ENCODE measurements around the gene CYP39A1. TPM values are rescaled to one million over a fixed set of nuclear protein-coding genes. Genes with fewer than 3 reads are reported as not detected.

The CYP39A1 gene
- total RNA-seq, 4 donors from 2014 or later: 6.3 to 18.3 (median 13.0) TPM

DNA sequence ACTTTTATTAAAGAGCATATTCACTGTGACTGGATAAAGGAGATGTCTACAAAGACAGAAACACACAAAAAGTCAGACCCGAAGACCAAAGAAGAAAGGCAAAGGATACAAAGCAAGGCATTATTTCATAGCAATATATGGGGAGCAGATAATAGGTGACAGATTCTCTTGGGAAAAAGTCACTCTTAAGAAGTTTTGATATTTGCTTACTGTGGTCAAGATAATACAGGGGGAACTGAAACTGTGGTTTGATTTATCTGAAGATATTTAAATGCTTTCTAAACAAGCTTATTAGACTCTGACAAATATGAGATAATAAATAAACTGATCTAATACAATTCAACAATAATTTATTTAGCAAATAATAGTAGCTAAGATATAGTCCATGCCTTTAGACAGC lies 14.7 kb downstream of the CYP39A1 start:
- no peaks in the 10 kb centered on the region for H3K27me3 ChIP-seq
- H3K4me3 ChIP-seq (replicated peaks in 1 of 3): no peak overlapping the region
- no peaks in the 10 kb centered on the region for H3K36me3 ChIP-seq
- WGBS, 2 donors: 95 to 99% methylated on average over 1 of the region's 1 CpG
- H3K4me1 ChIP-seq: no peaks in the 10 kb centered on the region
- no peaks in the 10 kb centered on the region for H3K9me3 ChIP-seq
- TF ChIP-seq, protein P1, sequence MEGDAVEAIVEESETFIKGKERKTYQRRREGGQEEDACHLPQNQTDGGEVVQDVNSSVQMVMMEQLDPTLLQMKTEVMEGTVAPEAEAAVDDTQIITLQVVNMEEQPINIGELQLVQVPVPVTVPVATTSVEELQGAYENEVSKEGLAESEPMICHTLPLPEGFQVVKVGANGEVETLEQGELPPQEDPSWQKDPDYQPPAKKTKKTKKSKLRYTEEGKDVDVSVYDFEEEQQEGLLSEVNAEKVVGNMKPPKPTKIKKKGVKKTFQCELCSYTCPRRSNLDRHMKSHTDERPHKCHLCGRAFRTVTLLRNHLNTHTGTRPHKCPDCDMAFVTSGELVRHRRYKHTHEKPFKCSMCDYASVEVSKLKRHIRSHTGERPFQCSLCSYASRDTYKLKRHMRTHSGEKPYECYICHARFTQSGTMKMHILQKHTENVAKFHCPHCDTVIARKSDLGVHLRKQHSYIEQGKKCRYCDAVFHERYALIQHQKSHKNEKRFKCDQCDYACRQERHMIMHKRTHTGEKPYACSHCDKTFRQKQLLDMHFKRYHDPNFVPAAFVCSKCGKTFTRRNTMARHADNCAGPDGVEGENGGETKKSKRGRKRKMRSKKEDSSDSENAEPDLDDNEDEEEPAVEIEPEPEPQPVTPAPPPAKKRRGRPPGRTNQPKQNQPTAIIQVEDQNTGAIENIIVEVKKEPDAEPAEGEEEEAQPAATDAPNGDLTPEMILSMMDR (IDR thresholded peaks at IDR 0.05): no peak
- TF ChIP-seq POLR2A (IDR thresholded peaks at IDR 0.05): no peak
- H3K27ac ChIP-seq: no peak overlapping the region
- intact Hi-C loops (cut with DNase I): no loop called here
- DNase-seq: no peak

DNA sequence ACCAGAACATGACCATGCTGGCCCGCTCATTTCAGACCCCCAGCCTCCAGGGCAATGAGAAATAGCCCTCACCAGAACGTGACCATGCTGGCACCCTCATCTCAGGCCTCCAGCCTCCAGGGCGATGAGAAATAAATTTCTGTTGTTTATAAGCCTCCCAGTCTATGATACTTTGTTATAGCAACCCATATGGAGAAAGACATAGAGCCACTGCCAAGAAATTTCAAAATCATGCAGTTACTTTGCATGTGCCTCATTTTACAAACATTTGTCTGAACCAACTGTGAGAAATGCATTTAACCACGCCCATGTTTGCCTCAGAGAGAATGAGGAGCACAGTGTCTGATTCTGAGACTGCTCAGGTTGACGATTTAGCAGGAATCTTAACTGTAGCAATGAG lies 15.5 kb downstream of the CYP39A1 start:
- H3K9me3 ChIP-seq: no peaks in the 10 kb centered on the region
- 90% methylated on average over 5 of the region's 5 CpGs for WGBS, 2 donors
- DNase-seq: no peak
- no peaks in the 10 kb centered on the region for H3K27me3 ChIP-seq
- H3K4me3 ChIP-seq (replicated peaks in 1 of 3): no peak overlapping the region
- intact Hi-C loops (cut with DNase I): no loop called here
- TF ChIP-seq, protein P1 (IDR thresholded peaks at IDR 0.05): no peak
- TF ChIP-seq POLR2A (IDR thresholded peaks at IDR 0.05): no peak
- no peaks in the 10 kb centered on the region for H3K36me3 ChIP-seq
- H3K27ac ChIP-seq: no peak overlapping the region
- no peaks in the 10 kb centered on the region for H3K4me1 ChIP-seq

DNA sequence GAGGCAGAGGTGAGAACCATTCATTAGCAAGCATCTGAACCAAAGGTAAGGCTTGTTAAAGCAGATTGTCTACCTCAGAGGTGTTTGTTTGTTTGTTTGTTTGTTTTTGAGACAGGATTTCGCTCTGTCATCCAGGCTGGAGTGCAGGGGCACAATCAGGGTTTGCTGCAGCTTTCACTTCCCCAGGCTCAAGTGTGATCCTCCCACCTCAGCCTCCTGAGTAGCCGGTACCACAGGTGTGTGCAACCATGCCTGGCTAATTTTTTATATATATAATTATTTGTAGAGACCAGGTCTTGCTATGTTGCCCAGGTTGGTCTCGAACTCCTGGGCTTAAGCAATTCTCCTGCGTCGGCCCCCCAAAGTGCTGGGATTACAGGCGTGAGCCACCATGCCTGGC lies 17.2 kb downstream of the CYP39A1 start:
- no peak for DNase-seq
- WGBS, 2 donors: 96% methylated on average over 6 of the region's 6 CpGs
- no peaks in the 10 kb centered on the region for H3K36me3 ChIP-seq
- H3K9me3 ChIP-seq: no peaks in the 10 kb centered on the region
- H3K27ac ChIP-seq: no peak overlapping the region
- no peaks in the 10 kb centered on the region for H3K27me3 ChIP-seq
- TF ChIP-seq POLR2A (IDR thresholded peaks at IDR 0.05): no peak
- TF ChIP-seq, protein P1 (IDR thresholded peaks at IDR 0.05): no peak
- H3K4me1 ChIP-seq: no peaks in the 10 kb centered on the region
- H3K4me3 ChIP-seq (replicated peaks in 1 of 3): no peak overlapping the region
- intact Hi-C loops (cut with DNase I): no loop called here

DNA sequence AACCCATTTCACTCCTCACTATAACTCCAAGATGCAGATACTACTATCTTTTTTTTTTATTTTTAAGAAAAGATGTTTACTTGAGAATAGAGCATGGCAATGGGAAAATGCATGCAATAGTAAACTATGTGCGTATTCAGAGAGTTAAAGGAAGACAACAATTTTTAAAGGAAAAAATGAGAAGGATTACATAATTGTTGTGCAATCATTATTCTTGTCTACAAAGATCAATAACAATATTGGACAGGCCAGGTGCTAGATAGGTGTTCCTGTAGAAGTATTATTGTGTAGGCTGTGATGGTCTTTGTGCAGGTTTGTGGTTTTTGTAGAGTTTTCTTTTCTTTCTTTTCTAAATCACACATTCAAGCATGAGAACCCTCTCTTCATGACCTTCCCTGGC lies 20.6 kb downstream of the CYP39A1 start:
- no peak for DNase-seq
- TF ChIP-seq POLR2A (IDR thresholded peaks at IDR 0.05): no peak
- TF ChIP-seq, protein P1 (IDR thresholded peaks at IDR 0.05): no peak
- Histone ChIP-seq H3K4me3 (replicated peaks in 1 of 3) (no peak overlapping the region), H3K27me3 (no peaks in the 10 kb centered on the region), H3K9me3 (no peaks in the 10 kb centered on the region), H3K4me1 (no peaks in the 10 kb centered on the region), H3K27ac (no peak overlapping the region), H3K36me3 (no peaks in the 10 kb centered on the region)
- intact Hi-C loops (cut with DNase I): no loop called here
- 93 to 99% methylated on average over 1 of the region's 1 CpG for WGBS, 2 donors

DNA sequence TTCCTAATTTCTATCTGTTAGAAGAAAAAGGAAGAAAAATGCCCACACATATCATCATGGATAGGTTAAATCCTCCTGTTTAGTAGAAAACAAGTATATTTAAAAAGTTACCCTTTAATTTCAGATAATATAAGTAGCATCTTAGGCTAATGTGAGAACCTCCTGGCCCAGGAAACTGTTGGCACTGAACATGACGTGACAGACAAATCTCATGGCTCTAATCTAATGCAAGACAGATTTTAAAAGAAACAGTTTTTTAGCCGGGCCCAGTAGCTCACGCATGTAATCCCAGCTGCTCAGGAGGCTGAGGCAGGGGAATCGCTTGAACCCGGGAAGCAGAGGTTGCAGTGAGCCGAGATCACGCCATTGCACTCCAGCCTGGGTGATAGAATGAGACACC lies 22.9 kb downstream of the CYP39A1 start:
- no peaks in the 10 kb centered on the region for H3K4me1 ChIP-seq
- no peaks in the 10 kb centered on the region for H3K36me3 ChIP-seq
- no peak overlapping the region for H3K4me3 ChIP-seq (replicated peaks in 1 of 3)
- no peaks in the 10 kb centered on the region for H3K27me3 ChIP-seq
- H3K27ac ChIP-seq: no peak overlapping the region
- TF ChIP-seq, protein P1 (IDR thresholded peaks at IDR 0.05): no peak
- TF ChIP-seq POLR2A (IDR thresholded peaks at IDR 0.05): no peak
- H3K9me3 ChIP-seq: no peaks in the 10 kb centered on the region
- 90 to 92% methylated on average over 7 of the region's 7 CpGs for WGBS, 2 donors
- intact Hi-C loops (cut with DNase I): loop anchor here (5.0 to 10.0 kb wide), 2 partner anchors 212 to 535 kb away; no protein-coding TSS in a partner anchor
- DNase-seq: no peak
